Psoas muscle (tissue), 8 donors: Measurements from ENCODE around the gene ZBTB16. TPM values are rescaled to one million over a fixed set of nuclear protein-coding genes. Genes with fewer than 3 reads are reported as not detected.

ENCODE experiments used
- ATAC-seq, 4 donors: fragments of 200-7000 bp; cut with Tn5 transposase; one replicate each; pipeline ENCODE4 v1.9.1; 2020; ENCODE audit warnings: moderate library complexity in 3 of 4, mild to moderate bottlenecking in 2 of 4
- DNase-seq, 2 donors: peaks; one replicate each; pipeline ENCODE4 v3.0.0-alpha.2; 2020
- H3K27ac ChIP-seq: fragments of 200-600 bp; one replicate; pipeline ENCODE4 v1.8.0; 2022
- H3K27me3 ChIP-seq, 3 donors: fragments of 200-600 bp in 1 of 3; one replicate each; pipeline versions ENCODE4 v1.6.1 to v1.8.0; 2013 to 2022; ENCODE audit warnings: low read length in 2 of 3, mild to moderate bottlenecking in 2 of 3, moderate library complexity in 1 of 3; ENCODE audit not compliant: insufficient read depth in 3 of 3
- H3K36me3 ChIP-seq, 2 donors: fragments of 200-600 bp in 1 of 2; one replicate each; pipeline versions ENCODE4 v1.6.1 to v1.8.0; 2013 to 2022; ENCODE audit warnings: low read depth in 1 of 2, mild to moderate bottlenecking in 1 of 2, moderate library complexity in 1 of 2; ENCODE audit not compliant: insufficient read depth in 1 of 2
- H3K4me1 ChIP-seq: fragments of 200-600 bp; one replicate; pipeline ENCODE4 v1.8.0; 2022
- H3K4me3 ChIP-seq: fragments of 200-600 bp; one replicate; pipeline ENCODE4 v1.8.0; 2022; ENCODE audit warnings: mild to moderate bottlenecking
- H3K9me3 ChIP-seq: fragments of 200-600 bp; one replicate; pipeline ENCODE4 v1.8.0; 2022
- WGBS, 3 donors: extraction: QIAGEN DNeasy Blood & Tissue Kit; methylation state at CpG; one replicate each; pipeline versions ENCODE4 v1.1.6 to v1.1.7; 2013; 5-methylcytosine and 5-hydroxymethylcytosine counted together
- intact Hi-C, 2 donors: fragments of 100-400 bp; cut with DNase I; formaldehyde crosslinking; loops; one replicate each; pipeline versions ENCODE4 v1.11.0 to v1.14.2; 2022
- polyA plus RNA-seq, 3 donors: library from polyadenylated mRNA; stranded (reverse); fragments of 200-250 nt; gene quantifications; one replicate each; pipeline ENCODE4 v1.2.3, GENCODE V29; 2013
- total RNA-seq, 4 donors: library from RNA; stranded (reverse); fragmentation: NEBNext Ultra II Directional in 2 of 4; extraction: Animal tissue kit (Norgen Biotek cat#: 25700) in 2 of 4; gene quantifications; one replicate each; pipeline versions ENCODE4 v1.2.1 to v1.2.4, GENCODE V29; 2021 to 2023
- TF ChIP-seq, protein P1 (sequence below): fragments of 200-600 bp; IDR thresholded peaks from one replicate; pipeline ENCODE4 v1.8.0; 2022; ENCODE audit warnings: antibody characterized with exemption
- donor health status: healthy with polysubstance abuse.
- donor health status: DM: no; HTN: no; CAD: no; lungs with moderate emphysema.
- donor health status: Bipolar disorder and iron deficiency.
- donor health status: healthy.
- donor health status: DM: yes; HTN: yes; CAD: no.
- donor health status: DM: no; HTN: no; CAD: no.
- donor health status: DM: no; HTN: no; CAD: no.
- donor health status: DM: yes; HTN: yes; CAD: no.

Gene ZBTB16
- total and polyA plus RNA-seq, 7 donors: 11.7 to 299 (median 89.8) TPM

DNA sequence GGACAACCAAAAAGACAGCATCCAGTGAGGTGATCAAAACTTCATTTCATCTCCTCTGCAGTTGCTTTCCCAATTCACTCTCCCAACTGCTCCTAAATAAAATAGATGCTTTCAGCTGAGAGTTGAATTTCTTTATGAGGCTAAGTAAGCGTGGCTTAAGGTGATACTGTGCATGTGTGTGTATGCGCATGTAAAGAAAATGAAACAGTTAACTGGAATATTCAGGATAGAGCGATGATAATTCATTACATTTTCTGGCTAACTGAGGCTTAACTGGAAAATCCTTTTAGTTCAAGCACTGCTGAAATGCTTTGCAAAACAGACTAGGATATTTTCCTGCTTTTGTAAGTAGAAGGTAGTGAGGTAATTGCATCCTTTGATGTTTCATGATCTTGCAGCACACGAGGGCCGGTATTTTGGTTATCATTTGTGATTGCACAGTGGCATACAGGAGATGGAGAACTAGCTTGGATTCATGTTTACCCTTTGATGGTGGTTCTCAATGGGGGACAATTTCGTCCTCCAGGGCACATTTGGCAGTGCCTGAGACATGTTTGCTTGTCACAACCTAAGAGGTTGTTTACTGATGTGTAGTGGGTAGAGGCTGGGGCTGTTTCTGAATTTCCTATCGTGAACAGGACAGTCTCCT, 71.2 kb downstream of the ZBTB16 start:
- no peaks in the 10 kb centered on the region for H3K27me3 ChIP-seq
- ATAC-seq: no peak
- WGBS, 3 donors: 34 to 57% (median 35%) methylated on average over 7 of the region's 7 CpGs
- H3K4me1 ChIP-seq: peaks cover 99% of the 10 kb centered on the region
- H3K4me3 ChIP-seq: peak overlapping the region; percentile 46
- TF ChIP-seq, protein P1, sequence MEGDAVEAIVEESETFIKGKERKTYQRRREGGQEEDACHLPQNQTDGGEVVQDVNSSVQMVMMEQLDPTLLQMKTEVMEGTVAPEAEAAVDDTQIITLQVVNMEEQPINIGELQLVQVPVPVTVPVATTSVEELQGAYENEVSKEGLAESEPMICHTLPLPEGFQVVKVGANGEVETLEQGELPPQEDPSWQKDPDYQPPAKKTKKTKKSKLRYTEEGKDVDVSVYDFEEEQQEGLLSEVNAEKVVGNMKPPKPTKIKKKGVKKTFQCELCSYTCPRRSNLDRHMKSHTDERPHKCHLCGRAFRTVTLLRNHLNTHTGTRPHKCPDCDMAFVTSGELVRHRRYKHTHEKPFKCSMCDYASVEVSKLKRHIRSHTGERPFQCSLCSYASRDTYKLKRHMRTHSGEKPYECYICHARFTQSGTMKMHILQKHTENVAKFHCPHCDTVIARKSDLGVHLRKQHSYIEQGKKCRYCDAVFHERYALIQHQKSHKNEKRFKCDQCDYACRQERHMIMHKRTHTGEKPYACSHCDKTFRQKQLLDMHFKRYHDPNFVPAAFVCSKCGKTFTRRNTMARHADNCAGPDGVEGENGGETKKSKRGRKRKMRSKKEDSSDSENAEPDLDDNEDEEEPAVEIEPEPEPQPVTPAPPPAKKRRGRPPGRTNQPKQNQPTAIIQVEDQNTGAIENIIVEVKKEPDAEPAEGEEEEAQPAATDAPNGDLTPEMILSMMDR: no peak
- intact Hi-C loops: no loop called here
- H3K36me3 ChIP-seq: peaks cover 0 to 6% of the 10 kb centered on the region in 2 donors
- DNase-seq: no peak
- peak overlapping the region; percentile 99 for H3K27ac ChIP-seq
- H3K9me3 ChIP-seq: no peaks in the 10 kb centered on the region

DNA sequence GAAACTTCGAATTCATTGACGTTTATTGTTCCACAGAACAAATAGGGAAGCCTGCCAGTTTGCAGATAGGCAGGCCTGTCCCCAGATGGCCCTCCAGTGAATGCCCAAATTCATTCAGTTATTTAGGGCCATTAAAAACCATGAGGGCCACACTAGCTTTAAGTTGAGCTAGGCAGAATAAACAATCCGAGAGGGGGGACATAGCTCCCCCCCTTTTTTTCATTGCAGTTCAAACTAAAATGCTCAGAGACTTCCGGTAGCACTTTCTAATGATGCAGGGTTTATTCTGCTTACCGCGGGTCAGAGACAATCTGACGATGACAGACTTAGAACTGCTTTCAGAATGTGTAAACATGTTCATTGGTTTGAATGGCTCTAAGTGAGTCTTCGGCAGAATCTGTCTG, 72.0 kb downstream of the ZBTB16 start:
- Histone ChIP-seq H3K9me3 (no peaks in the 10 kb centered on the region), H3K4me1 (peaks cover 99% of the 10 kb centered on the region), H3K27ac (peak overlapping the region; percentile 99), H3K4me3 (peak overlapping the region; percentile 46), H3K36me3 (no peaks in the 10 kb centered on the region), H3K27me3 (no peaks in the 10 kb centered on the region)
- ATAC-seq: no peak
- intact Hi-C loops: no loop called here
- no peak for DNase-seq
- WGBS, 3 donors: 10 to 18% (median 14%) methylated on average over 8 of the region's 8 CpGs
- TF ChIP-seq, protein P1: no peak

DNA sequence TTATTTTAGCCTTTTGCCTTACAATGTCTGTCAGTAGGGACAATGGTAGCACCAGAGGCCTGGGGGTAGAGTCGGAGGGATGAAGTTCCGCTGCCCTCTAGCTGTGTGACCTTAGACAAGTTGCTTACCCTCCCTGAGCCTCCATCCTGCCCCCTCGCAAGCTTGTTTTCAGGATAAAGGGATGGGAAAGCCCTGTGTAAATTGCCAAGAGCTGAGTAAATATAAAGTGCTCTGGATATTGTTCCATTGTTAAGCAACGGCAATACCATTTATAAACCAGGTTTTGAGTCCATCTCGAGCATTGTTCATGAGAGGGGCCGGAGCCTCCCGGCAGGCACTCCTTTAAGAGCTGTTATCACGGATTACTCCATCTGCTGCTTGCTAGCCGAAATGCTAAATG, 72.9 kb downstream of the ZBTB16 start:
- H3K27ac ChIP-seq: peak overlapping the region; percentile 99
- WGBS, 3 donors: 44 to 83% (median 49%) methylated on average over 9 of the region's 9 CpGs
- H3K9me3 ChIP-seq: no peaks in the 10 kb centered on the region
- H3K4me1 ChIP-seq: peaks cover 99% of the 10 kb centered on the region
- TF ChIP-seq, protein P1: no peak
- H3K36me3 ChIP-seq: no peaks in the 10 kb centered on the region
- peak overlapping the region; percentile 46 for H3K4me3 ChIP-seq
- intact Hi-C loops: no loop called here
- DNase-seq (no peak), ATAC-seq (peak in 1 of 4 donors; percentile 14)
- H3K27me3 ChIP-seq: no peaks in the 10 kb centered on the region

DNA sequence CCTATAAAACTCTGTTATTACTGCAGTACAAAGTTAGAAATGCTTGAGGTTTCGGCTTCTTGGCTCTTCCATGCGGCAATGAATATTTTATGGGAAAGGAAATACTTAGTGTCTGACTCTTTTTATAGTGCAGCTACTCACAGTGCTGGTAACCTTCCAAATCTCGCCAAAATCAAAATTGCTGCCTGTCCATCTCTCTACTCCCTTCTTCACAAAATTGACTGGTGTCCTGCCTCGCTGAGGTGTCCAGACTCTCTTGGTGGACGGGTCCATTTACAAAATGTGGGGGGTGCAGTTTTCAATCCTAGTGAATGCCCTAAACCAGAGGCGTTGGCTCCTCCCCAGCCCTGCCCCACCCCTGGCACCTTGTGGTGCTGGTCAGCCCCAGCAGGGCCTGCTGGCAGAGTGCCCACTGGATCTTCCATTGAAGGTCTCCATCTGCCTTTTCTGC, 73.5 kb downstream of the ZBTB16 start:
- ATAC-seq (peak; percentile 5 to 46 (median 16)), DNase-seq (peak; percentile 54 to 78)
- WGBS, 3 donors: 29 to 61% (median 30%) methylated on average over 6 of the region's 6 CpGs
- TF ChIP-seq, protein P1: no peak
- Histone ChIP-seq H3K9me3 (no peaks in the 10 kb centered on the region), H3K4me3 (peak overlapping the region; percentile 46), H3K4me1 (peaks cover 100% of the 10 kb centered on the region), H3K27ac (peak overlapping the region; percentile 99), H3K36me3 (no peaks in the 10 kb centered on the region), H3K27me3 (no peaks in the 10 kb centered on the region)
- intact Hi-C loops: no loop called here
